Stomach (tissue), 9 donors: ENCODE measurements around the gene RFC3. TPM values are rescaled to one million over a fixed set of nuclear protein-coding genes. Genes with fewer than 3 reads are reported as not detected.

Source experiments
- DNase-seq, 2 donors: peaks; one replicate each; pipeline versions ENCODE4 v3.0.0 to v3.0.0-alpha.2; 2013 to 2019
- H3K27ac ChIP-seq, 5 donors: fragments of 200-600 bp in 4 of 5; sonication (generic) in 4 of 5; one replicate each; pipeline ENCODE4 v1.5.1; 2013 to 2019; ENCODE audit warnings: mild to moderate bottlenecking in 1 of 5, moderate library complexity in 1 of 5
- H3K27me3 ChIP-seq, 3 donors: fragments of 200-600 bp; sonication (generic); one replicate each; pipeline ENCODE4 v1.5.1; 2017 to 2019; ENCODE audit warnings: mixed run types in 1 of 3
- H3K36me3 ChIP-seq, 4 donors: fragments of 200-600 bp; sonication (generic); 1 replicate in 3 of 4; 2 replicates in 1 of 4; pipeline ENCODE4 v1.5.1; 2016 to 2019
- H3K4me1 ChIP-seq, 4 donors: fragments of 200-600 bp; sonication (generic); one replicate each; pipeline ENCODE4 v1.5.1; 2016 to 2019
- H3K4me3 ChIP-seq, 4 donors: fragments of 200-600 bp; sonication (generic) in 3 of 4; one replicate each; pipeline ENCODE4 v1.5.1; 2016 to 2019; ENCODE audit warnings: mild to moderate bottlenecking in 1 of 4
- H3K9me3 ChIP-seq, 4 donors: fragments of 200-600 bp; sonication (generic); one replicate each; pipeline ENCODE4 v1.5.1; 2016 to 2019
- CTCF ChIP-seq, 7 experiments: fragments of 450-650 bp in 4 of 7; fragments of 200-600 bp in 3 of 7; sonication (generic) in 3 of 7; IDR thresholded peaks; one replicate each; pipeline ENCODE4 v1.5.1; 2016 to 2019; ENCODE audit warnings: antibody characterized with exemption in 7 of 7, control low read depth in 2 of 7, mild to moderate bottlenecking in 1 of 7
- EP300 ChIP-seq: sonication (generic); formaldehyde crosslinking; IDR thresholded peaks from one replicate; pipeline ENCODE4 v1.6.1; 2017; ENCODE audit warnings: antibody characterized with exemption
- POLR2A ChIP-seq, 4 donors: fragments of 450-650 bp; IDR thresholded peaks; one replicate each; pipeline ENCODE4 v1.6.1; 2016; ENCODE audit warnings: antibody characterized with exemption in 4 of 4, control low read depth in 2 of 4, mild to moderate bottlenecking in 1 of 4, moderate library complexity in 1 of 4
- POLR2AphosphoS5 ChIP-seq, 3 donors: sonication (generic); formaldehyde crosslinking; IDR thresholded peaks; one replicate each; pipeline ENCODE4 v1.6.1; 2016; ENCODE audit warnings: antibody characterized with exemption in 3 of 3
- WGBS, 5 donors: extraction: QIAGEN DNeasy Blood & Tissue Kit in 3 of 5; methylation state at CpG; one replicate each; pipeline versions ENCODE4 v1.1.5 to v1.1.7; 2013 to 2018; 5-methylcytosine and 5-hydroxymethylcytosine counted together
- intact Hi-C: fragments of 100-400 bp; cut with DNase I; formaldehyde crosslinking; loops from one replicate; pipeline ENCODE4 v1.15.1; 2023; ENCODE audit warnings: low total_unique reads
- polyA plus RNA-seq, 3 donors: library from polyadenylated mRNA; stranded (reverse); fragments of 200-250 nt; gene quantifications; one replicate each; pipeline ENCODE4 v1.2.3, GENCODE V29; 2013
- total RNA-seq, 5 donors: library from RNA; depleted of rRNA; stranded (reverse); fragments of >200 nt; gene quantifications; one replicate each; pipeline versions ENCODE4 v1.1.0 to v1.2.3, GENCODE V29; 2014 to 2016
- donor health status: healthy with polysubstance abuse.
- donor health status: Bipolar disorder and iron deficiency.
- donor health status: healthy.

Gene RFC3
- total and polyA plus RNA-seq, 8 donors, result 0.58 to 27.7 (median 7.8) TPM

GRCh38 chr13:33827139-33827538 lies 9.2 kb downstream of the RFC3 start:
- 96 to 99% (median 96%) methylated on average over 2 of the region's 2 CpGs for WGBS, 5 donors
- TF ChIP-seq POLR2A (IDR thresholded peaks at IDR 0.05), result no peak
- TF ChIP-seq POLR2AphosphoS5 (IDR thresholded peaks at IDR 0.05), result no peak
- no peak for TF ChIP-seq EP300
- no peak for TF ChIP-seq CTCF (IDR thresholded peaks at IDR 0.05)

GRCh38 chr13:33828431-33829129 lies 10.6 kb downstream of the RFC3 start:
- H3K27ac ChIP-seq, result no peak overlapping the region
- H3K4me3 ChIP-seq, result no peak overlapping the region
- H3K36me3 ChIP-seq, result peaks cover 2 to 58% (median 44%) of the 10 kb centered on the region in 4 donors
- intact Hi-C loops, result no loop called here
- H3K4me1 ChIP-seq, result no peaks in the 10 kb centered on the region
- WGBS, 5 donors, result 83 to 91% (median 91%) methylated on average over 7 of the region's 7 CpGs
- TF ChIP-seq CTCF (IDR thresholded peaks at IDR 0.05) (no peak), POLR2AphosphoS5 (IDR thresholded peaks at IDR 0.05) (no peak), EP300 (no peak), POLR2A (IDR thresholded peaks at IDR 0.05) (no peak)
- H3K9me3 ChIP-seq, result no peaks in the 10 kb centered on the region
- no peak for DNase-seq
- H3K27me3 ChIP-seq, result no peaks in the 10 kb centered on the region

More at GRCh38 chr13:33827139-33827538, 9.2 kb downstream of the RFC3 start:
- intact Hi-C loops, result no loop called here
- no peaks in the 10 kb centered on the region for H3K4me1 ChIP-seq
- no peak overlapping the region for H3K4me3 ChIP-seq
- H3K9me3 ChIP-seq, result no peaks in the 10 kb centered on the region
- no peak for DNase-seq
- H3K27ac ChIP-seq, result no peak overlapping the region
- H3K36me3 ChIP-seq, result peaks cover 2 to 48% (median 39%) of the 10 kb centered on the region in 4 donors
- no peaks in the 10 kb centered on the region for H3K27me3 ChIP-seq

GRCh38 chr13:33832872-33833271 lies 14.9 kb downstream of the RFC3 start:
- no peaks in the 10 kb centered on the region for H3K9me3 ChIP-seq
- H3K4me1 ChIP-seq, result no peaks in the 10 kb centered on the region
- intact Hi-C loops, result no loop called here
- peaks cover 2 to 59% (median 56%) of the 10 kb centered on the region in 4 donors for H3K36me3 ChIP-seq
- H3K27ac ChIP-seq, result no peak overlapping the region
- TF ChIP-seq POLR2AphosphoS5 (IDR thresholded peaks at IDR 0.05), result no peak
- TF ChIP-seq POLR2A (IDR thresholded peaks at IDR 0.05), result no peak
- TF ChIP-seq EP300, result no peak
- no peak for TF ChIP-seq CTCF (IDR thresholded peaks at IDR 0.05)
- no peak overlapping the region for H3K4me3 ChIP-seq
- no peaks in the 10 kb centered on the region for H3K27me3 ChIP-seq
- DNase-seq, result no peak
- 79 to 92% (median 89%) methylated on average over 4 of the region's 4 CpGs for WGBS, 5 donors

GRCh38 chr13:33838647-33839046 lies 20.7 kb downstream of the RFC3 start:
- Histone ChIP-seq H3K36me3 (peaks cover 0 to 19% (median 17%) of the 10 kb centered on the region in 4 donors), H3K27me3 (no peaks in the 10 kb centered on the region), H3K9me3 (no peaks in the 10 kb centered on the region), H3K4me1 (no peaks in the 10 kb centered on the region), H3K4me3 (no peak overlapping the region), H3K27ac (no peak overlapping the region)
- peak in 1 of 2 donors; percentile 17 for DNase-seq
- intact Hi-C loops, result no loop called here
- 54 to 66% (median 60%) methylated on average over 4 of the region's 4 CpGs for WGBS, 5 donors
- TF ChIP-seq EP300 (no peak), CTCF (IDR thresholded peaks at IDR 0.05) (no peak), POLR2AphosphoS5 (IDR thresholded peaks at IDR 0.05) (no peak), POLR2A (IDR thresholded peaks at IDR 0.05) (no peak)
